Measurements from ENCODE around the gene PGA4.
"Not testable (repeated sequence)": the region's sequence is repeated elsewhere in the genome, so short reads cannot be mapped to it uniquely, and the experiment has no call there.

Gene PGA4

DNA sequence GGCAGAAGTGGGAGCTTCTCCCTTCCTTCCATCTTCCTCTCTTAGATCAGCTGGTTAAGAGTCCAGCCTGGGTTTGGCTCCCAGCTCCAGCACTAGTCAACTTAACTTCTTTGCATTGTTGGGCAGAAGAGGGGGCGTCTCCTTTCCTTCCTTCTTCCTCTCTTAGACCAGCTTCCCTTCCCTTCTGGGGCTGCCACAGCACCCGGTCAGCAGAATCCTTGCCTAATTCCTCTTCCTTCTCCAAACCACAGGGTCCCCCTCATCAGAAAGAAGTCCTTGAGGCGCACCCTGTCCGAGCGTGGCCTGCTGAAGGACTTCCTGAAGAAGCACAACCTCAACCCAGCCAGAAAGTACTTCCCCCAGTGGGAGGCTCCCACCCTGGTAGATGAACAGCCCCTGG lies 545 bp downstream of the PGA4 start:
- not testable (repeated sequence) for H3K27me3 ChIP-seq (ENCODE audit: control insufficient read depth in 5 of 5, insufficient read depth in 4 of 5, low read length in 5 of 5); H3K27ac ChIP-seq (ENCODE audit: low read depth, low read length); H3K9me3 ChIP-seq (ENCODE audit: control insufficient read depth in 5 of 5, low read length in 5 of 5); H3K9ac ChIP-seq (ENCODE audit: low read length in 5 of 5); H3K4me1 ChIP-seq (ENCODE audit: control insufficient read depth in 5 of 5, insufficient read depth in 5 of 5, low read length in 5 of 5); H3K4me3 ChIP-seq (ENCODE audit: low read depth in 1 of 5, low read length in 5 of 5); H3K36me3 ChIP-seq (ENCODE audit: control insufficient read depth in 5 of 5, insufficient read depth in 5 of 5, low read length in 5 of 5)

- H3K9me3 ChIP-seq (ENCODE audit: control insufficient read depth in 5 of 5, low read length in 5 of 5); H3K4me1 ChIP-seq (ENCODE audit: control insufficient read depth in 5 of 5, insufficient read depth in 5 of 5, low read length in 5 of 5); H3K36me3 ChIP-seq (ENCODE audit: control insufficient read depth in 5 of 5, insufficient read depth in 5 of 5, low read length in 5 of 5); H3K27me3 ChIP-seq (ENCODE audit: control insufficient read depth in 5 of 5, insufficient read depth in 4 of 5, low read length in 5 of 5); H3K9ac ChIP-seq (ENCODE audit: low read length in 5 of 5); H3K27ac ChIP-seq (ENCODE audit: low read depth, low read length); H3K4me3 ChIP-seq (ENCODE audit: low read depth in 1 of 5, low read length in 5 of 5): not testable (repeated sequence)
Observed at GRCh38 chr11:61226457-61227137, 4.5 kb downstream of the PGA4 start.

- not testable (repeated sequence) for H3K9me3 ChIP-seq (ENCODE audit: control insufficient read depth in 5 of 5, low read length in 5 of 5); H3K9ac ChIP-seq (ENCODE audit: low read length in 5 of 5); H3K27me3 ChIP-seq (ENCODE audit: control insufficient read depth in 5 of 5, insufficient read depth in 4 of 5, low read length in 5 of 5); H3K4me3 ChIP-seq (ENCODE audit: low read depth in 1 of 5, low read length in 5 of 5); H3K27ac ChIP-seq (ENCODE audit: low read depth, low read length); H3K36me3 ChIP-seq (ENCODE audit: control insufficient read depth in 5 of 5, insufficient read depth in 5 of 5, low read length in 5 of 5); H3K4me1 ChIP-seq (ENCODE audit: control insufficient read depth in 5 of 5, insufficient read depth in 5 of 5, low read length in 5 of 5)
Observed at GRCh38 chr11:61229458-61229857, 7.3 kb downstream of the PGA4 start.

DNA sequence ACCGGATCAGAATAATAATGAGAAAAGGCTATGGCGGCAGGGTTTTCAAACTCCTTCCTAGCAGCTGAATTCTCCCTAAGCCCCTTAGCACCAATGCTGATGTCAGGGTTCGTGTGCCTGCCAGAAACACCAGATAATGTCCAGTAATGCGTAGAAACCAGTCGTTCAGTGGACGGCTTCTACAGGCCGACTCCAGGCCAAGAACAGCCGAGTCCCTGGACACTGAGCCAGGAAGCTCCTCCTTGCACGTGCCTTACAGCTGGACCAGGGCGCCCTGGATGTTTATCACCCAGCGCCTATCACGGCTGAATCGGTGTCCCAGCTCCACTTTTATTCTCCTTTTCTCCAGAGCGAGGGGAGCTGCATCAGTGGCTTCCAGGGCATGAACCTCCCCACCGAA lies 8.9 kb downstream of the PGA4 start:
- not testable (repeated sequence) for H3K4me1 ChIP-seq (ENCODE audit: control insufficient read depth in 5 of 5, insufficient read depth in 5 of 5, low read length in 5 of 5); H3K27me3 ChIP-seq (ENCODE audit: control insufficient read depth in 5 of 5, insufficient read depth in 4 of 5, low read length in 5 of 5); H3K36me3 ChIP-seq (ENCODE audit: control insufficient read depth in 5 of 5, insufficient read depth in 5 of 5, low read length in 5 of 5); H3K27ac ChIP-seq (ENCODE audit: low read depth, low read length); H3K9ac ChIP-seq (ENCODE audit: low read length in 5 of 5); H3K9me3 ChIP-seq (ENCODE audit: control insufficient read depth in 5 of 5, low read length in 5 of 5); H3K4me3 ChIP-seq (ENCODE audit: low read depth in 1 of 5, low read length in 5 of 5)

DNA sequence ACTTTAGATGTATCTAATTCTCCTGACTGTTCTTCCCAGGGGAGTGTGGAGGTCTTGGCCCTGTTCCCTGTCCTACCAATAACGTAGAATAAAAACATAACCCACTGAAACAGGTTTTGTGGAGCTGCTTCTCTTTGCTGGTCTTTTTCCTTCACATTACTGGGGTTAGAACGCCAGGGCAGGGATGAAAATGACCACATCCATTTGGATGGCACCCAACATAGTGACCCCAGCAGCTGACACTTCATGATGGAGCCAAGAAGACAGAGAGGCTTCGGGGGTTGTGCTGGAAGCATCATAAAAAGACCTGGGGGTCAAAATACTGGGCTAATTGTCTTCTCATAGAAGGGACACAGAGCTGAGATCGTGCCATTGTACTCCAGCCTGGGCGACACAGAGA lies 9.4 kb downstream of the PGA4 start:
- not testable (repeated sequence) for H3K36me3 ChIP-seq (ENCODE audit: control insufficient read depth in 5 of 5, insufficient read depth in 5 of 5, low read length in 5 of 5)

GRCh38 chr11:61232548-61233145 lies 10.5 kb downstream of the PGA4 start:
- not testable (repeated sequence) for H3K9me3 ChIP-seq (ENCODE audit: control insufficient read depth in 5 of 5, low read length in 5 of 5); H3K27ac ChIP-seq (ENCODE audit: low read depth, low read length); H3K27me3 ChIP-seq (ENCODE audit: control insufficient read depth in 5 of 5, insufficient read depth in 4 of 5, low read length in 5 of 5); H3K4me3 ChIP-seq (ENCODE audit: low read depth in 1 of 5, low read length in 5 of 5); H3K4me1 ChIP-seq (ENCODE audit: control insufficient read depth in 5 of 5, insufficient read depth in 5 of 5, low read length in 5 of 5); H3K9ac ChIP-seq (ENCODE audit: low read length in 5 of 5); H3K36me3 ChIP-seq (ENCODE audit: control insufficient read depth in 5 of 5, insufficient read depth in 5 of 5, low read length in 5 of 5)

More for the DNA sequence above, 9.4 kb downstream of the PGA4 start:
- not testable (repeated sequence) for H3K27me3 ChIP-seq (ENCODE audit: control insufficient read depth in 5 of 5, insufficient read depth in 4 of 5, low read length in 5 of 5); H3K27ac ChIP-seq (ENCODE audit: low read depth, low read length); H3K4me3 ChIP-seq (ENCODE audit: low read depth in 1 of 5, low read length in 5 of 5); H3K4me1 ChIP-seq (ENCODE audit: control insufficient read depth in 5 of 5, insufficient read depth in 5 of 5, low read length in 5 of 5); H3K9ac ChIP-seq (ENCODE audit: low read length in 5 of 5); H3K9me3 ChIP-seq (ENCODE audit: control insufficient read depth in 5 of 5, low read length in 5 of 5)

- not testable (repeated sequence) for H3K9me3 ChIP-seq (ENCODE audit: control insufficient read depth in 5 of 5, low read length in 5 of 5); H3K4me1 ChIP-seq (ENCODE audit: control insufficient read depth in 5 of 5, insufficient read depth in 5 of 5, low read length in 5 of 5); H3K27ac ChIP-seq (ENCODE audit: low read depth, low read length); H3K9ac ChIP-seq (ENCODE audit: low read length in 5 of 5); H3K36me3 ChIP-seq (ENCODE audit: control insufficient read depth in 5 of 5, insufficient read depth in 5 of 5, low read length in 5 of 5); H3K27me3 ChIP-seq (ENCODE audit: control insufficient read depth in 5 of 5, insufficient read depth in 4 of 5, low read length in 5 of 5); H3K4me3 ChIP-seq (ENCODE audit: low read depth in 1 of 5, low read length in 5 of 5)
Observed at GRCh38 chr11:61237130-61237529, 15.0 kb downstream of the PGA4 start.

- H3K36me3 ChIP-seq (ENCODE audit: control insufficient read depth in 5 of 5, insufficient read depth in 5 of 5, low read length in 5 of 5); H3K4me1 ChIP-seq (ENCODE audit: control insufficient read depth in 5 of 5, insufficient read depth in 5 of 5, low read length in 5 of 5); H3K27me3 ChIP-seq (ENCODE audit: control insufficient read depth in 5 of 5, insufficient read depth in 4 of 5, low read length in 5 of 5); H3K9ac ChIP-seq (ENCODE audit: low read length in 5 of 5); H3K9me3 ChIP-seq (ENCODE audit: control insufficient read depth in 5 of 5, low read length in 5 of 5); H3K4me3 ChIP-seq (ENCODE audit: low read depth in 1 of 5, low read length in 5 of 5); H3K27ac ChIP-seq (ENCODE audit: low read depth, low read length): not testable (repeated sequence)
Observed at GRCh38 chr11:61240288-61240687, 18.1 kb downstream of the PGA4 start.

DNA sequence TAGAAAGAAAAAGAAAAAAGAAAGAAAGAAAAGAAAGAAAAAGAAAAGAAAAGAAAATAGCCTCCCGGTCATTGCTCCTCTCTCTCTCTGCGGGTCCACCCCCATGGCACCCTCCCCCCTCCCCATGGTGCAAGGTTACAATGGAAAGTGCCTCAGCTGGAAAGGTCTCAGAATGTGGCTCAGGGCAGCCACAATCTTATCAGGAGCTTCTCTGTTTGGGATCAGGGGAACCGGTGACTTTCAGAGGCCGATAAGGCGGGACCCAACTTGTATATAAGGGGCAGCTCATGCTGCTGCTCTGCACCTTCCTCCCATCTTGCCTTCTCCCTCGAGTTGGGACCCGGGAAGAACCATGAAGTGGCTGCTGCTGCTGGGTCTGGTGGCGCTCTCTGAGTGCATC lies 18.7 kb downstream of the PGA4 start, which contains the start of gene PGA5:
TSS of gene PGA5 (plus strand) at position 301 of the 400 bp plus-strand sequence. CDS start at position 353, 52 bp downstream.
- not testable (repeated sequence) for H3K27me3 ChIP-seq (ENCODE audit: control insufficient read depth in 5 of 5, insufficient read depth in 4 of 5, low read length in 5 of 5); H3K4me3 ChIP-seq (ENCODE audit: low read depth in 1 of 5, low read length in 5 of 5); H3K27ac ChIP-seq (ENCODE audit: low read depth, low read length); H3K9ac ChIP-seq (ENCODE audit: low read length in 5 of 5); H3K4me1 ChIP-seq (ENCODE audit: control insufficient read depth in 5 of 5, insufficient read depth in 5 of 5, low read length in 5 of 5); H3K9me3 ChIP-seq (ENCODE audit: control insufficient read depth in 5 of 5, low read length in 5 of 5); H3K36me3 ChIP-seq (ENCODE audit: control insufficient read depth in 5 of 5, insufficient read depth in 5 of 5, low read length in 5 of 5)

DNA sequence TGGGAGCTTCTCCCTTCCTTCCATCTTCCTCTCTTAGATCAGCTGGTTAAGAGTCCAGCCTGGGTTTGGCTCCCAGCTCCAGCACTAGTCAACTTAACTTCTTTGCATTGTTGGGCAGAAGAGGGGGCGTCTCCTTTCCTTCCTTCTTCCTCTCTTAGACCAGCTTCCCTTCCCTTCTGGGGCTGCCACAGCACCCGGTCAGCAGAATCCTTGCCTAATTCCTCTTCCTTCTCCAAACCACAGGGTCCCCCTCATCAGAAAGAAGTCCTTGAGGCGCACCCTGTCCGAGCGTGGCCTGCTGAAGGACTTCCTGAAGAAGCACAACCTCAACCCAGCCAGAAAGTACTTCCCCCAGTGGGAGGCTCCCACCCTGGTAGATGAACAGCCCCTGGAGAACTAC lies 19.4 kb downstream of the PGA4 start:
- not testable (repeated sequence) for H3K4me1 ChIP-seq (ENCODE audit: control insufficient read depth in 5 of 5, insufficient read depth in 5 of 5, low read length in 5 of 5); H3K9me3 ChIP-seq (ENCODE audit: control insufficient read depth in 5 of 5, low read length in 5 of 5); H3K9ac ChIP-seq (ENCODE audit: low read length in 5 of 5); H3K27me3 ChIP-seq (ENCODE audit: control insufficient read depth in 5 of 5, insufficient read depth in 4 of 5, low read length in 5 of 5); H3K27ac ChIP-seq (ENCODE audit: low read depth, low read length); H3K4me3 ChIP-seq (ENCODE audit: low read depth in 1 of 5, low read length in 5 of 5); H3K36me3 ChIP-seq (ENCODE audit: control insufficient read depth in 5 of 5, insufficient read depth in 5 of 5, low read length in 5 of 5)
